Amniotic epithelial cell (primary cell): ENCODE results near the gene LRRC61.
A peak's percentile ranks its signal among the peaks of the same experiment; 100 is the strongest.

Experiments used
- DNase-seq: peaks from one replicate; pipeline ENCODE4 v3.0.0-alpha.2; 2010; ENCODE audit warnings: low read depth

Gene LRRC61

DNA sequence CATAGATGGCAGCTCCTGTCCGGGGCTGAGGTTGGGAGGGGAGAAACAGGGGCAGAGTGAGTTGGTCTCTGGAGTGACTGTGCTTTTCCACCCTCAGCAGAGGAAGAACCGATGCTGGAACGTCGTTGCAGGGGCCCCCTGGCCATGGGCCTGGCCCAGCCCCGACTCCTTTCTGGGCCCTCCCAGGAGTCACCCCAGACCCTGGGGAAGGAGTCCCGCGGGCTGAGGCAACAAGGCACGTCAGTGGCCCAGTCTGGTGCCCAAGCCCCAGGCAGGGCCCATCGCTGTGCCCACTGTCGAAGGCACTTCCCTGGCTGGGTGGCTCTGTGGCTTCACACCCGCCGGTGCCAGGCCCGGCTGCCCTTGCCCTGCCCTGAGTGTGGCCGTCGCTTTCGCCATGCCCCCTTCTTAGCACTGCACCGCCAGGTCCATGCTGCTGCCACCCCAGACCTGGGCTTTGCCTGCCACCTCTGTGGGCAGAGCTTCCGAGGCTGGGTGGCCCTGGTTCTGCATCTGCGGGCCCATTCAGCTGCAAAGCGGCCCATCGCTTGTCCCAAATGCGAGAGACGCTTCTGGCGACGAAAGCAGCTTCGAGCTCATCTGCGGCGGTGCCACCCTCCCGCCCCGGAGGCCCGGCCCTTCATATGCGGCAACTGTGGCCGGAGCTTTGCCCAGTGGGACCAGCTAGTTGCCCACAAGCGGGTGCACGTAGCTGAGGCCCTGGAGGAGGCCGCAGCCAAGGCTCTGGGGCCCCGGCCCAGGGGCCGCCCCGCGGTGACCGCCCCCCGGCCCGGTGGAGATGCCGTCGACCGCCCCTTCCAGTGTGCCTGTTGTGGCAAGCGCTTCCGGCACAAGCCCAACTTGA lies 48.2 kb downstream of the LRRC61 start:
- no peak for DNase-seq

DNA sequence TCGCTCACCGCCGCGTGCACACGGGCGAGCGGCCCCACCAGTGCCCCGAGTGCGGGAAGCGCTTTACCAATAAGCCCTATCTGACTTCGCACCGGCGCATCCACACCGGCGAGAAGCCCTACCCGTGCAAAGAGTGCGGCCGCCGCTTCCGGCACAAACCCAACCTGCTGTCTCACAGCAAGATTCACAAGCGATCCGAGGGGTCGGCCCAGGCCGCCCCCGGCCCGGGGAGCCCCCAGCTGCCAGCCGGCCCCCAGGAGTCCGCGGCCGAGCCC lies 48.8 kb downstream of the LRRC61 start:
- DNase-seq: no peak

GRCh38 chr7:150372271-150373048 lies 49.3 kb downstream of the LRRC61 start:
- no peak for DNase-seq

DNA sequence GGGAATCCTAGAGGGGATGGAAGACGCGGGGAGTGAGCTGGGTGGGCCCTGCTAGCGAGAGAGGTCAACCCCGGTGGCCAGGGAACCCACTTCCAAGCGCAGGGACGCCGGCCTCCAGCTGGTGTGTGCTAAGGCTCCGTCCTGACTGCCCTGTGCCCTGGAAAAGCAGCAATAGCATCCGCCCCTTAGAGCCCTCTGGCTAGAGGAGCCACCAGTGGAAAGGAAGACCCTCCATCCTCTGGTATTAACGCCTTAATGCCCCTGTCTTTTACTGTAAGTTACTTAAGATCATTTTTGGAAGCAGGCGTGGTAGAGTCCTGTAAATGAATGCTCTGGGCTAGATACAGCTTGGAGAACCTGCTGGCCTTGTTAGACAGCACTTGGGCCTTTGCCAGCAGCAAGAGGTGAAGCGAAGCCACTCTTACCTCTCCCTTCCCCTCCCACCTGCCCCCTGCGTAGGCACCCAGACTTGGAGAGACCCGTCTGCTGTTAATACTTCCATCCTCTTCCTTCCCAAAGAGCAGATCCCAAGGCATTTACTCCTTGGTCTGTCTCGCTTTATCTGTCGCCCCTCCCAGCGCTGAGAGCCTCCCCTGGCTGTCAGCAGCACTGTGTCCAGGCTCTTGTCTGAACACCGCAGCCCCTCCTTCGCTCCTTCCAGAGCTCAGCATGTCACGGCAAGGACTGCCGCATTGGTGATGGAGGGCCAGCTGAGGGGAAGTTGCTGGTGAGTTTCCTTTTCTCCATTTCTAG lies 50.1 kb downstream of the LRRC61 start:
- no peak for DNase-seq

- DNase-seq: no peak
These were observed 50.9 kb downstream of the LRRC61 start for GRCh38 chr7:150374026-150374425.

- DNase-seq: no peak
These were observed 51.3 kb downstream of the LRRC61 start for GRCh38 chr7:150374472-150374871.

DNA sequence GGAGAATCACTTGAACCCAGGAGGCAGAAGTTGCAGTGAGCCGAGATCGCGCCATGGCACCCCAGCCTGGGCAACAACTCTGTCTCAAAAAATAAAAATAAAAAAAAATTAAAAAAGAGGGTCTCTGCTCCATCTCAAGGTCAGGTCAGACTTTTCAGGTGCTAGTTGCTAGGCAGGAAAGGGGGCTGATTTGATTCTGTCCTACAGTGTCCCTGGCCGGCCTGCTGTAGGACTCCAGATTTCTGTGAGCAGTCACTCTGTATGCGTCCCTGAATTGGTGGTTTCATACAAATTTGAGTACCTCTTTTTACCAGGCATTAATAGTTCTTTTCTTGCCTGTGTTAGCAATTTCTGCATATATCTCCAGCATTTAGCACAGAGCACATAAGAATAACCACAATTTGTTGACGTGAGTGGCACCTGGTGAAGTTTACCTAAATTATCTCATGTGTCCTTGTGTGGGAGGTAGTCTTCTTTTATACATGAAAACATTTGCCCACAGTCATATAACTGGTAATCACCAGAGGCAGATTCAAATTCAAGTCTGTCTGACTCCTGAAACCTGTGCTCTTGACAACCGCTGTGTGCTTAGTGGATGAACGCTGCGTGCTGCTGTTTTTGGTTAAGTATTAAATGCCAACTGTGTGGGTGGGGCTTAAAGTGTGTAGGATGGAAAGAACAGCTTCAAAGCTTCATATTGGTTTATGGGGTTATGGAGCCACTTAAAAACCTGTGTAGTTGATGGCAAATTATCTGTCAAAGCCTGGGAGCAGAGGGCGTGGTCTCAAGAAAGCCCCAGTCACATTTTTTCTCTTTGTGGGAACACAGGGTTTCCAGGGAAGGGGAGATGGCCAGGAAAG lies 52.7 kb downstream of the LRRC61 start:
- DNase-seq: no peak

DNA sequence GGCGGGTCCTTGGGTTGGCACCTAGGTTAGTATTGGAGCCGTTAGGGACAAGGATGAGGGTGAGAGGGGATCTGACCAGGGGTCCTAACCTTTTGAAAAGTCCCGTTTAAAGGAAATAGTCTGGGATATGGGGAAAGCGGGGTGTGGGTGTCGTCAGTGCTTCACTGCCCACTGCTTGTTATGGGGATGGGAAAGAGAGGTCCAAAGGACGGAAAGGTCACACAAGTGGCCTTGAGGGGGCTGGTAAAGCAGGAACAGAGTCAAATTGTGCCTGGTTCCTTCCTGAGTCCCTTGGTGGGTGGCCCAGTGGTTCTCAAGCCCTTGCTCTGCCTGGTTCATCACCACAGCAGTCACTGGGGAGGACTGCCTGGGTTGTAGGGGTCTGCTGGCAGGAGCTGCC lies 53.4 kb downstream of the LRRC61 start:
- DNase-seq: no peak

DNA sequence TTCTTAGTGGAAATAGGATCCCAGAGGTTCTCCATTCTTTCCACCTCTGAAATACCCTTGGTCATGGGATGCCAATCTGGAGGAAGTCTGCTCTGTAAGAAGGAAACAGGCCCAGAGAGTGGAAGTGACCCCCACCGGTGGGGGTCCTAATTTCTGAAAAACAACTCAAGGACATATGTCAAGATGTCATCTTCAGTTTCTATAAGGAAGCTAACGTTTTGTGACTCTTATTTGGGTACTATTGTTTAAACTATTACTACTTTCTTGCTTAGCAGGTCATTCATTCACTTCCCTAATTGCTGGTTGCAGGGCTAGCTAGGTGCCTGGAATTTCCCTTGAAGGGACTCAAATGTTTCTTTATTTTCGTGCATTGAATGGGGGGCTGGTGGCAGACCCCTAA lies 54.0 kb downstream of the LRRC61 start:
- no peak for DNase-seq

DNA sequence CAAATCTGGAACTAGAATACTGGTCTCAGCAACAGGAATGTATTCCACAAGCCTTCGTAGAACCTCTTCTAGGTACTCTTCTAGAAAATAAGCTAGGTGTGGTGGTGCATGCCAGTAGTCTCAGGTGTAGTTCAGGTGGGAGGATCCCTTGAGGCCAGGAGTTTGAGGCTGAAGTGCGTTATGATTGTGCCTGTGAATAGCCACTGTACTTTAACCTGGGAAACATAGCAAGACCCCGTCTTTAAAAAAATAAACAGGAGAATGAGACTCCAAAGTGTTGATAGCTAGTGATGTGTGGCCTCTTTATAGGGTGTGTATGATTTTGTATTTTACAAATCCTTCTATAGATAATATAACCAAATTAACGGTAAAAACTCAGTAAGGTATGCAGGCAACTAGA lies 54.5 kb downstream of the LRRC61 start:
- DNase-seq: no peak

GRCh38 chr7:150378115-150378852 lies 55.1 kb downstream of the LRRC61 start:
- peak; percentile 76 for DNase-seq

DNA sequence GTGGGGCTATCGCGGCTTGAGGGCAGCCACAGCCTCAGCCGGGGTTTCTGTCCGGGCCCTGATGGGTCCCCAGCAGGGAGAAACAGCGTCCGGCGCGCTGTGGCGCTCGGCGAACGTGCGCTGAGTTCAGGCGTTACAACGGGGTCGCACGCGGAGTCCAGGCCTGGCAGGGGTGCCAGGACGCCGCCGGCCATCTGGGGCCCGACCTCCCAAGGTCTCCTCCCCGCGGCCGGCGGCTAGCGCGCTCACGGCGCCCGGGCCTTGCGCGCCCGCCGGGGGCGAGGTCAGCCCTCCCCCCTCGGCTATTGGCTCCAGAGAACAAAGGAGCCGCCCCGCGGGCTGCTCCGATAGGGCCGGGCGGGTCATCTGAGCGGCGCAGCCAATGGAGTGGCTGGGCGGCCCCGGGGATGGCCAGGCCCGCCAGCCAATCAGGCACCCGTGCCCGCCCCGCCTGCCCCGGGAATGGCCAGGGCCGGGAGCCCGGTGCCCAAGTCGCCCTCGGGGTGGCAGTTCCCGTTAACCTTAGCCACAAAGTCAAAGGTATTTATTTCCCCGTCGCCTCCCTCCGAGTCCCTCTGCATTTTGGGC lies 55.8 kb downstream of the LRRC61 start, which contains the start of gene ZNF775:
Gene ZNF775 (plus strand): TSS at position 478 of the 588 bp plus-strand sequence. CDS start 9,141 bp downstream, outside the sequence.
- peak; percentile 88 for DNase-seq

GRCh38 chr7:150379441-150380379 lies 56.6 kb downstream of the LRRC61 start:
- DNase-seq: no peak

DNA sequence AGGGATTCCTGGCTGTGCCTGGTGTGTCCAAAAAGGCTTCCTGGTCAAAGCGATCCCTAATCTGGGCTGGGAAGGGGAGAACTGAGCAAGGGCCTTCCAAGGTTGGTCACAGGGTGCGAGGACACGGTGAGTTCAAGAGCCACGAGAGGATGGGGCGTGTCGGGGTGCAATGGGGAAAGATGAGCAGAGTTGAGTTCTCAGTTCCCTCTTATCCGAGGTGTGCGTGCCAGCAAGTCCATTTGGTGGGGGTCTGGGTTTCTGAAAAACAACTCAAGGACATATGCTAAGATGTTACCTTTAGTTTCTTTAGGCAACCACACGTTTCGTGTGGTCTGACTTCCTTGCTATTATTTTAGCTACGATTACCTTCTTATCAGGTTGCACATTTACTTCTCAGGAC lies 57.3 kb downstream of the LRRC61 start:
- no peak for DNase-seq

DNA sequence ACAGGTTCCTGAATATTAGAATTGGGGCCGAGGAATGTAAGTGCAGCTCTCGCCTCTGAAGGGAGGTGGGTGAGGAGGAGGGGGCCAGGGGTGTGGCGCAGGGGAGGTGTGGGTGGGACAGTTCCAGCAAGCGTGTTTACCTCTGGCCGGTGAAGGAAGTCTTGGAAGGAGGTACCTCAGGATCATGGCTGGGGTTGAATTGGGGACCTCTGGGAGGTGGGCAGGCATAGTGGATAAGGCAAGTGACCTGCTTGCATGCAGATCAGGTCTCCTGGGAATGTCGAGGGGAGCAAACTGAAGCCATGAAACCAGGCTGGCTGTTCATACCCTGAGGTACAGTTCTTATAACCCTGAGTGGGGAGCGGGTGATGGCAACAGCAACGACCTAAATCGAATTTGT lies 57.9 kb downstream of the LRRC61 start:
- no peak for DNase-seq

GRCh38 chr7:150381785-150382122 lies 58.6 kb downstream of the LRRC61 start:
- DNase-seq: no peak

DNA sequence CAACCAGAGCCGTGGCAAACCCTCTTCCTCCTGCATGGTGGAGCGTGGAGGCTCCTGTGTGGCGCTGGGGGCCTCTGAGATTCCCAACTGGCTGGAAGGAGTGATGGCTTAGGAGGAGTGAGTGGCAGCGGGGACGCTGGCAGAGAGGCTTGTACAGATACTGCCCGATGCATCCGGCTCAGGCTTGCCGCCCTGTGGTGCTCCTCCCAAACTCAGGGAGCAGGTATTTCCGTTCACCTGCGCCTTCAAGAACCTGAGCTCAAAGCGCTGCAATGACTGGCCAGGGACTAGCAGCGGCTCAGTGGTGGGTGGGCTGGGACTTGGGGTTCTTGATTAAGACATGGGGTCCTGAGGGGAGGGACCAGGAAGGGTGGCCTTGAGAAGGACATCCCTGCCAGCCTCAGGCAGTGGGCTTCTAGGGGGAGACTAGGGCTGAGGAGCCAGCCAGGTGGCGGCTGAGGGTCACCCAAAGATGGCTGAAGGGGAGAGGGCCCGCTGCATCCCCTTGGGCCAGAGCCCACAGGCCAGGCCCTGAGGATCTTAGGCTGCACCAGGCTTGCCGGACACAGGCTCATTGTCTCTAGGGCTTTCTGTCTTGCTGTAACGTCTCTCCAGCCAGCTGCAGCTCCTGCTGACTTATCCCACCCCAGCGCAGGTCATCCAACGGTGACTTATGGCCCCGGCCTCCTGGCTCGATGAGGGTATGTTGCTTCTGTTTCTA lies 59.1 kb downstream of the LRRC61 start:
- DNase-seq: no peak

GRCh38 chr7:150382844-150383225 lies 59.7 kb downstream of the LRRC61 start:
- no peak for DNase-seq
